ENCODE data around the gene GRM3. TPM values are rescaled to one million over a fixed set of nuclear protein-coding genes. Genes with fewer than 3 reads are reported as not detected.

The GRM3 gene
- total RNA-seq, 1 experiment from 2014 or later = 0.10 TPM

GRCh38 chr7:86788948-86789347 is 145.2 kb downstream of the GRM3 start:
- Histone ChIP-seq H3K36me3 (replicated peaks; ENCODE audit: control insufficient read depth, insufficient read depth, low read length) (no peaks in the 10 kb centered on the region), H3K4me3 (ENCODE audit: insufficient read depth, low read depth, low read length) (no peak overlapping the region), H3K27me3 (ENCODE audit: control insufficient read depth, insufficient read depth, low read length) (no peaks in the 10 kb centered on the region)
- DNase-seq = no peak

- no peak for DNase-seq
- no peaks in the 10 kb centered on the region for H3K27me3 ChIP-seq (ENCODE audit: control insufficient read depth, insufficient read depth, low read length)
Measured at GRCh38 chr7:86790383-86790782, 146.7 kb downstream of the GRM3 start.

GRCh38 chr7:86792260-86792659 is 148.6 kb downstream of the GRM3 start:
- H3K27me3 ChIP-seq (ENCODE audit: control insufficient read depth, insufficient read depth, low read length) = no peaks in the 10 kb centered on the region
- DNase-seq = no peak
- no peaks in the 10 kb centered on the region for H3K36me3 ChIP-seq (replicated peaks; ENCODE audit: control insufficient read depth, insufficient read depth, low read length)
- no peak overlapping the region for H3K4me3 ChIP-seq (ENCODE audit: insufficient read depth, low read depth, low read length)

More at GRCh38 chr7:86790383-86790782, 146.7 kb downstream of the GRM3 start:
- H3K4me3 ChIP-seq (ENCODE audit: insufficient read depth, low read depth, low read length) = no peak overlapping the region
- H3K36me3 ChIP-seq (replicated peaks; ENCODE audit: control insufficient read depth, insufficient read depth, low read length) = no peaks in the 10 kb centered on the region

GRCh38 chr7:86793136-86793535 is 149.4 kb downstream of the GRM3 start:
- H3K4me3 ChIP-seq (ENCODE audit: insufficient read depth, low read depth, low read length) = no peak overlapping the region
- no peaks in the 10 kb centered on the region for H3K27me3 ChIP-seq (ENCODE audit: control insufficient read depth, insufficient read depth, low read length)
- H3K36me3 ChIP-seq (replicated peaks; ENCODE audit: control insufficient read depth, insufficient read depth, low read length) = no peaks in the 10 kb centered on the region
- no peak for DNase-seq

GRCh38 chr7:86814661-86815379 is 171.1 kb downstream of the GRM3 start:
- H3K36me3 ChIP-seq (replicated peaks; ENCODE audit: control insufficient read depth, insufficient read depth, low read length) = no peaks in the 10 kb centered on the region
- DNase-seq = peak; percentile 24
- H3K27me3 ChIP-seq (ENCODE audit: control insufficient read depth, insufficient read depth, low read length) = no peaks in the 10 kb centered on the region
- no peak overlapping the region for H3K4me3 ChIP-seq (ENCODE audit: insufficient read depth, low read depth, low read length)

- H3K4me3 ChIP-seq (ENCODE audit: insufficient read depth, low read depth, low read length) = no peak overlapping the region
- H3K36me3 ChIP-seq (replicated peaks; ENCODE audit: control insufficient read depth, insufficient read depth, low read length) = no peaks in the 10 kb centered on the region
- no peak for DNase-seq
- H3K27me3 ChIP-seq (ENCODE audit: control insufficient read depth, insufficient read depth, low read length) = no peaks in the 10 kb centered on the region
Measured at GRCh38 chr7:86815556-86815955, 171.8 kb downstream of the GRM3 start.

GRCh38 chr7:86818903-86819302 is 175.2 kb downstream of the GRM3 start:
- Histone ChIP-seq H3K4me3 (ENCODE audit: insufficient read depth, low read depth, low read length) (no peak overlapping the region), H3K36me3 (replicated peaks; ENCODE audit: control insufficient read depth, insufficient read depth, low read length) (no peaks in the 10 kb centered on the region), H3K27me3 (ENCODE audit: control insufficient read depth, insufficient read depth, low read length) (no peaks in the 10 kb centered on the region)
- no peak for DNase-seq

GRCh38 chr7:86823769-86824168 is 180.1 kb downstream of the GRM3 start:
- H3K4me3 ChIP-seq (ENCODE audit: insufficient read depth, low read depth, low read length) = no peak overlapping the region
- no peaks in the 10 kb centered on the region for H3K36me3 ChIP-seq (replicated peaks; ENCODE audit: control insufficient read depth, insufficient read depth, low read length)
- DNase-seq = no peak
- H3K27me3 ChIP-seq (ENCODE audit: control insufficient read depth, insufficient read depth, low read length) = no peaks in the 10 kb centered on the region

GRCh38 chr7:86825264-86825663 is 181.6 kb downstream of the GRM3 start:
- DNase-seq = no peak

GRCh38 chr7:86826948-86827347 is 183.2 kb downstream of the GRM3 start:
- no peaks in the 10 kb centered on the region for H3K27me3 ChIP-seq (ENCODE audit: control insufficient read depth, insufficient read depth, low read length)
- H3K4me3 ChIP-seq (ENCODE audit: insufficient read depth, low read depth, low read length) = no peak overlapping the region
- no peaks in the 10 kb centered on the region for H3K36me3 ChIP-seq (replicated peaks; ENCODE audit: control insufficient read depth, insufficient read depth, low read length)
- DNase-seq = no peak

More at GRCh38 chr7:86825264-86825663, 181.6 kb downstream of the GRM3 start:
- no peak overlapping the region for H3K4me3 ChIP-seq (ENCODE audit: insufficient read depth, low read depth, low read length)
- H3K27me3 ChIP-seq (ENCODE audit: control insufficient read depth, insufficient read depth, low read length) = no peaks in the 10 kb centered on the region
- no peaks in the 10 kb centered on the region for H3K36me3 ChIP-seq (replicated peaks; ENCODE audit: control insufficient read depth, insufficient read depth, low read length)

- H3K36me3 ChIP-seq (replicated peaks; ENCODE audit: control insufficient read depth, insufficient read depth, low read length) = no peaks in the 10 kb centered on the region
- no peak overlapping the region for H3K4me3 ChIP-seq (ENCODE audit: insufficient read depth, low read depth, low read length)
- no peaks in the 10 kb centered on the region for H3K27me3 ChIP-seq (ENCODE audit: control insufficient read depth, insufficient read depth, low read length)
- DNase-seq = no peak
Measured at GRCh38 chr7:86833360-86833759, 189.7 kb downstream of the GRM3 start.

GRCh38 chr7:86837235-86837634 is 193.5 kb downstream of the GRM3 start:
- Histone ChIP-seq H3K4me3 (ENCODE audit: insufficient read depth, low read depth, low read length) (no peak overlapping the region), H3K36me3 (replicated peaks; ENCODE audit: control insufficient read depth, insufficient read depth, low read length) (no peaks in the 10 kb centered on the region), H3K27me3 (ENCODE audit: control insufficient read depth, insufficient read depth, low read length) (no peaks in the 10 kb centered on the region)
- no peak for DNase-seq

- H3K4me3 ChIP-seq (ENCODE audit: insufficient read depth, low read depth, low read length) = no peak overlapping the region
- no peak for DNase-seq
- no peaks in the 10 kb centered on the region for H3K36me3 ChIP-seq (replicated peaks; ENCODE audit: control insufficient read depth, insufficient read depth, low read length)
- H3K27me3 ChIP-seq (ENCODE audit: control insufficient read depth, insufficient read depth, low read length) = no peaks in the 10 kb centered on the region
Measured at GRCh38 chr7:86844608-86845007, 200.9 kb downstream of the GRM3 start.

GRCh38 chr7:86846494-86847190 is 202.9 kb downstream of the GRM3 start:
- no peak for DNase-seq
- H3K36me3 ChIP-seq (replicated peaks; ENCODE audit: control insufficient read depth, insufficient read depth, low read length) = no peaks in the 10 kb centered on the region
- H3K27me3 ChIP-seq (ENCODE audit: control insufficient read depth, insufficient read depth, low read length) = no peaks in the 10 kb centered on the region
- no peak overlapping the region for H3K4me3 ChIP-seq (ENCODE audit: insufficient read depth, low read depth, low read length)

GRCh38 chr7:86848226-86848625 is 204.5 kb downstream of the GRM3 start:
- H3K36me3 ChIP-seq (replicated peaks; ENCODE audit: control insufficient read depth, insufficient read depth, low read length) = no peaks in the 10 kb centered on the region
- no peaks in the 10 kb centered on the region for H3K27me3 ChIP-seq (ENCODE audit: control insufficient read depth, insufficient read depth, low read length)
- DNase-seq = no peak
- no peak overlapping the region for H3K4me3 ChIP-seq (ENCODE audit: insufficient read depth, low read depth, low read length)

All from H7 (cell line).